Peyer's patch (tissue), 4 donors: ENCODE data around the gene POMT2.

Experiments
- POLR2A ChIP-seq, 2 donors: fragments of 450-650 bp; IDR thresholded peaks; one replicate each; pipeline ENCODE4 v1.5.1; 2017; ENCODE audit warnings: antibody characterized with exemption in 2 of 2, mild to moderate bottlenecking in 2 of 2, moderate library complexity in 2 of 2
- TF ChIP-seq, protein P1 (sequence below), 6 experiments: fragments of 450-650 bp in 4 of 6; fragments of 200-600 bp in 2 of 6; sonication (generic) in 1 of 6; IDR thresholded peaks; one replicate each; pipeline ENCODE4 v1.5.1; 2017 to 2019; ENCODE audit warnings: antibody characterized with exemption in 6 of 6, mild to moderate bottlenecking in 3 of 6, moderate library complexity in 1 of 6

GRCh38 chr14:77353469-77354141, 32.9 kb upstream of the POMT2 start:
- TF ChIP-seq, protein P1, sequence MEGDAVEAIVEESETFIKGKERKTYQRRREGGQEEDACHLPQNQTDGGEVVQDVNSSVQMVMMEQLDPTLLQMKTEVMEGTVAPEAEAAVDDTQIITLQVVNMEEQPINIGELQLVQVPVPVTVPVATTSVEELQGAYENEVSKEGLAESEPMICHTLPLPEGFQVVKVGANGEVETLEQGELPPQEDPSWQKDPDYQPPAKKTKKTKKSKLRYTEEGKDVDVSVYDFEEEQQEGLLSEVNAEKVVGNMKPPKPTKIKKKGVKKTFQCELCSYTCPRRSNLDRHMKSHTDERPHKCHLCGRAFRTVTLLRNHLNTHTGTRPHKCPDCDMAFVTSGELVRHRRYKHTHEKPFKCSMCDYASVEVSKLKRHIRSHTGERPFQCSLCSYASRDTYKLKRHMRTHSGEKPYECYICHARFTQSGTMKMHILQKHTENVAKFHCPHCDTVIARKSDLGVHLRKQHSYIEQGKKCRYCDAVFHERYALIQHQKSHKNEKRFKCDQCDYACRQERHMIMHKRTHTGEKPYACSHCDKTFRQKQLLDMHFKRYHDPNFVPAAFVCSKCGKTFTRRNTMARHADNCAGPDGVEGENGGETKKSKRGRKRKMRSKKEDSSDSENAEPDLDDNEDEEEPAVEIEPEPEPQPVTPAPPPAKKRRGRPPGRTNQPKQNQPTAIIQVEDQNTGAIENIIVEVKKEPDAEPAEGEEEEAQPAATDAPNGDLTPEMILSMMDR (IDR thresholded peaks at IDR 0.05): no peak
- no peak for TF ChIP-seq POLR2A (IDR thresholded peaks at IDR 0.05)
